Keratinocyte (primary cell): ENCODE data around the gene ARSB. TPM values are rescaled to one million over a fixed set of nuclear protein-coding genes. Genes with fewer than 3 reads are reported as not detected.
"Not testable (repeated sequence)": the region's sequence is repeated elsewhere in the genome, so short reads cannot be mapped to it uniquely, and the experiment has no call there.

ENCODE experiments used
- DNase-seq: peaks from one replicate; pipeline ENCODE4 v3.0.0-alpha.2; 2011; ENCODE audit warnings: low read depth, missing footprints, low spot score
- FAIRE-seq: peaks from 2 replicates; lab custom pipeline; 2011; peaks lifted over from hg19 to GRCh38; lab: Jason Lieb, UNC
- H2AFZ ChIP-seq: 2 replicates; pipeline ENCODE4 v1.6.0; 2012; ENCODE audit warnings: low read length, control low read depth, inconsistent platforms; ENCODE audit not compliant: control insufficient read depth
- H3K27ac ChIP-seq: 2 replicates; pipeline ENCODE4 v1.5.1; 2011; ENCODE audit warnings: low read length; ENCODE audit not compliant: control insufficient read depth, insufficient read depth
- H3K27me3 ChIP-seq: 3 replicates; pipeline ENCODE4 v1.6.0; 2011; ENCODE audit warnings: low read length; ENCODE audit not compliant: control insufficient read depth, insufficient read depth; ENCODE audit errors: extremely low read depth
- H3K36me3 ChIP-seq, 2 experiments: 2 replicates in 1 of 2; 3 replicates in 1 of 2; pipeline ENCODE4 v1.5.1; 2011; ENCODE audit warnings: low read length in 2 of 2, mild to moderate bottlenecking in 1 of 2; ENCODE audit not compliant: control insufficient read depth in 2 of 2, insufficient read depth in 2 of 2; ENCODE audit errors: extremely low read depth in 1 of 2
- H3K4me1 ChIP-seq: 3 replicates; pipeline ENCODE4 v1.5.1; 2011; ENCODE audit warnings: low read length; ENCODE audit not compliant: control insufficient read depth, insufficient read depth; ENCODE audit errors: extremely low read depth
- H3K4me2 ChIP-seq: 3 replicates; pipeline ENCODE4 v1.6.0; 2011; ENCODE audit warnings: low read depth, low read length; ENCODE audit not compliant: control insufficient read depth, insufficient read depth; ENCODE audit errors: extremely low read depth
- H3K4me3 ChIP-seq, 3 experiments: fragments of 200-600 bp in 1 of 3; sonication (generic) in 1 of 3; 2 replicates in 2 of 3; 3 replicates in 1 of 3; pipeline ENCODE4 v1.5.1; 2011 to 2016; ENCODE audit warnings: low read length in 3 of 3, mild to moderate bottlenecking in 3 of 3, control low read depth in 2 of 3, inconsistent platforms in 1 of 3, low read depth in 1 of 3, mixed read lengths in 1 of 3, mixed run types in 1 of 3, moderate library complexity in 1 of 3; ENCODE audit not compliant: control insufficient read depth in 2 of 3, insufficient read depth in 2 of 3; ENCODE audit errors: extremely low read depth in 1 of 3
- H3K79me2 ChIP-seq: 2 replicates; pipeline ENCODE4 v1.6.0; 2012; ENCODE audit warnings: low read length; ENCODE audit not compliant: control insufficient read depth, insufficient read depth
- H3K9ac ChIP-seq: 3 replicates; pipeline ENCODE4 v1.6.0; 2011; ENCODE audit warnings: low read length; ENCODE audit not compliant: control insufficient read depth, insufficient read depth; ENCODE audit errors: extremely low read depth
- H3K9me1 ChIP-seq: 3 replicates; pipeline ENCODE4 v1.6.0; 2011; ENCODE audit warnings: low read length; ENCODE audit not compliant: control insufficient read depth, insufficient read depth; ENCODE audit errors: extremely low read depth
- H3K9me3 ChIP-seq: 2 replicates; pipeline ENCODE4 v1.5.1; 2012; ENCODE audit warnings: low read depth, low read length; ENCODE audit not compliant: control insufficient read depth
- H4K20me1 ChIP-seq: 3 replicates; pipeline ENCODE4 v1.6.0; 2011; ENCODE audit warnings: low read length; ENCODE audit not compliant: control insufficient read depth, insufficient read depth; ENCODE audit errors: extremely low read depth
- CTCF ChIP-seq, 3 experiments: IDR thresholded peaks in 1 of 3; conservative IDR thresholded peaks in 1 of 3; optimal IDR thresholded peaks in 1 of 3; 2 replicates in 2 of 3; 3 replicates in 1 of 3; pipeline versions ENCODE3 to v1.5.1; 2011; ENCODE audit warnings: low read length in 3 of 3, mild to moderate bottlenecking in 3 of 3, moderate library complexity in 2 of 3, control low read depth in 1 of 3, inconsistent platforms in 1 of 3; ENCODE audit not compliant: insufficient read depth in 2 of 3; ENCODE audit errors: extremely low read depth in 1 of 3
- EZH2 ChIP-seq: IDR thresholded peaks from one replicate; pipeline ENCODE4 v1.6.1; 2012; ENCODE audit warnings: inconsistent platforms, mild to moderate bottlenecking, low read length, moderate library complexity
- dilution Hi-C: fragments of 300-500 bp; cut with MboI; formaldehyde crosslinking; loops from one replicate; pipeline ENCODE4 v1.7.0; 2020; ENCODE audit warnings: low sequenced_read_pairs; ENCODE audit not compliant: extremely low pct_ligation_motif_present
- polyA plus RNA-seq, 5 experiments: library from polyadenylated mRNA; depleted of rRNA in 3 of 5; stranded (reverse) in 3 of 5; stranded (forward) in 1 of 5; unstranded in 1 of 5; fragments of >200 nt; gene quantifications; 1 replicate in 1 of 5; 2 replicates in 3 of 5; 3 replicates in 1 of 5; pipeline versions ENCODE4 v1.2.1 to v1.2.3, GENCODE V29; 2011 to 2012; ENCODE audit warnings: missing spikeins in 2 of 5, low read depth in 1 of 5, low replicate concordance in 1 of 5

The ARSB gene
- polyA plus RNA-seq, 1 donor (not counting 4 experiments of a cell fraction or from before 2014, with no cell fraction given): 4.5 TPM

- Histone ChIP-seq H3K27me3 (no peaks in the 10 kb centered on the region), H4K20me1 (no peaks in the 10 kb centered on the region), H3K36me3 (no peaks in the 10 kb centered on the region), H3K4me1 (no peaks in the 10 kb centered on the region), H3K9me1 (no peaks in the 10 kb centered on the region), H3K9ac (no peak overlapping the region), H3K79me2 (no peaks in the 10 kb centered on the region), H3K27ac (no peak overlapping the region), H2AFZ (no peak overlapping the region), H3K4me2 (no peak overlapping the region), H3K4me3 (no peak overlapping the region), H3K9me3 (no peaks in the 10 kb centered on the region)
- DNase-seq (no peak), FAIRE-seq (no peak)
- dilution Hi-C loops: no loop called here
- TF ChIP-seq CTCF (optimal IDR thresholded peaks at IDR 0.05 in 1 of 3, IDR thresholded peaks at IDR 0.05 in 1 of 3, conservative IDR thresholded peaks at IDR 0.05 in 1 of 3; ENCODE audit: extremely low read depth in 1 of 3, insufficient read depth in 2 of 3, low read length in 3 of 3) (no peak), EZH2 (no peak)
Observed at GRCh38 chr5:78858364-78858763, 126.7 kb downstream of the ARSB start.

GRCh38 chr5:78855026-78855425 is 130.1 kb downstream of the ARSB start:
- no peak overlapping the region for H3K9ac ChIP-seq
- H3K4me1 ChIP-seq: no peaks in the 10 kb centered on the region
- no peaks in the 10 kb centered on the region for H3K79me2 ChIP-seq
- H3K27ac ChIP-seq: no peak overlapping the region
- DNase-seq (no peak), FAIRE-seq (peak; percentile 84)
- no peaks in the 10 kb centered on the region for H4K20me1 ChIP-seq
- dilution Hi-C loops: no loop called here
- H2AFZ ChIP-seq: no peak overlapping the region
- H3K9me3 ChIP-seq: no peaks in the 10 kb centered on the region
- H3K9me1 ChIP-seq: no peaks in the 10 kb centered on the region
- H3K36me3 ChIP-seq: no peaks in the 10 kb centered on the region
- no peak overlapping the region for H3K4me3 ChIP-seq
- TF ChIP-seq CTCF (optimal IDR thresholded peaks at IDR 0.05 in 1 of 3, IDR thresholded peaks at IDR 0.05 in 1 of 3, conservative IDR thresholded peaks at IDR 0.05 in 1 of 3; ENCODE audit: extremely low read depth in 1 of 3, insufficient read depth in 2 of 3, low read length in 3 of 3) (no peak), EZH2 (no peak)
- H3K4me2 ChIP-seq: no peak overlapping the region
- H3K27me3 ChIP-seq: no peaks in the 10 kb centered on the region

- H3K79me2 ChIP-seq, DNase-seq, H3K9me3 ChIP-seq, H3K4me3 ChIP-seq, H4K20me1 ChIP-seq, dilution Hi-C loops, H3K9ac ChIP-seq, H3K4me2 ChIP-seq, H3K9me1 ChIP-seq, H2AFZ ChIP-seq, H3K27ac ChIP-seq, FAIRE-seq, H3K27me3 ChIP-seq, H3K36me3 ChIP-seq, H3K4me1 ChIP-seq: not testable (repeated sequence)
Observed at GRCh38 chr5:78851891-78852290, 133.2 kb downstream of the ARSB start.
